ENCODE results near the gene MYO9B. TPM values are rescaled to one million over a fixed set of nuclear protein-coding genes. Genes with fewer than 3 reads are reported as not detected.
A peak's percentile ranks its signal among the peaks of the same experiment; 100 is the strongest.

Gene MYO9B
- total RNA-seq, 2 experiments from 2014 or later = 280 to 356 TPM

DNA sequence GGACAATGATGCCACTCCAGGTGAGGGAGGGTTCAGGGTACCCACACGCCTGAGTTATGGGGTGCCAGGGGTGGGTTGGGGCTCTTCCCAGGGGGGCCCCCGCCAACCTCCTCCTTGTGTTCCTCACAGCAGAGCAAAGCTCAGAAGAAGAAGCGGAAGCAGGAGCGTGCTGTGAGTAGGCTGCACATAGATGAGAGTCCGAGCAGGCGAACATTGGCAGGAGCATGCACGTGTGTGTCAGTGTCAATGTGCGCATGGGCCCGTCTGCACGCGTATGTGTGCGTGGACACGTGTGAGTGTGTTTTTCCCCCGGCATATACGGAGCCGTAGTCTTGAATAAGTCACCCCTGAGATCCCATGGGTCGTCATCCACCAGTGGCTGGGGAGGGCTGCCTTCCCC, 127.1 kb downstream of the MYO9B start:
- no peak for ATAC-seq
- DNase-seq = no peak
- CTCF ChIA-PET = no interaction called here
- Mint-ChIP-seq H3K4me1 (no peaks in the 10 kb centered on the region), H3K9me3 (ENCODE audit: low read depth) (no peaks in the 10 kb centered on the region), H3K27me3 (no peaks in the 10 kb centered on the region), H3K27ac (no peak overlapping the region), H3K36me3 (peaks cover 58% of the 10 kb centered on the region), H3K4me3 (no peak overlapping the region)

GRCh38 chr19:17205237-17206140, 129.9 kb downstream of the MYO9B start:
- H3K27ac Mint-ChIP-seq = no peak overlapping the region

DNA sequence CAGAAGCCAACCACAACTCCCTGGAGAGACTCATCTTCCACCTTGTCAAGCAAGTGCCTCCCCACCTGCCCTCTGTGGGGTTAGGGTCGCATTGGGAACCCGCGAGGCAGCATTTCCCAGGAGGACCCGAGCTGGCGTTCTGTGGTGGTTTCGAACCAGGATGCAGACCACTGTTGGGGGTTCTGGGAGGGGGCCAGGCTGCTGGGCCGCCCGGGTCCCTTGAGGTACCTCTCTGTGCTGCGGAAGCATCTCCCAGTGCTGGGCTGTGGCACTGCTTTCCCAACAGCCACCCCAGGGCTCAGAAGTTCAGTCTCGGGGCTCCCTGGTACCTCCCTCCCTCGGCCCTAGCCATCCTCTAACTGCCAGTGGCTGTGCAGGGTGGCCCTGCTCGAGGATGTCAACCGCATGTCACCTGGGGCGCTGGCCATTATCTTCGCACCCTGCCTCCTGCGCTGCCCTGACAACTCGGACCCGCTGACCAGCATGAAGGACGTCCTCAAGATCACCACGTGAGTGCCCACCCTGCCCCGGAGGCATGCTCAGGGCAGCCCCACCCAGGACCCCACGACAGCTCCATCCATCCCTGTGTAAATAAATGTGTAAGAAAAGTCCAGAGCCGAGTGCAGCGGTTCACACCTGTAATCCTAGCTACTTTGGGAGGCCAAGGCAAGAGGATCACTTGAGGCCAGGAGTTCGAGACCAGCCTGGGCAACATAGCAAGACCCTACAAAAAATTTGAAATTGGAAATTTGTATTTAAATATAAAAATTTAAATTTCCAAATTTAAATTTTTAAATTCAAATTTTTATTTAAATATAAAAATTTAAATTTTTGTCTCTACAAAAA, 131.4 kb downstream of the MYO9B start:
- Mint-ChIP-seq H3K4me1 (peaks cover 16% of the 10 kb centered on the region), H3K27ac (no peak overlapping the region), H3K36me3 (peaks cover 48% of the 10 kb centered on the region), H3K27me3 (no peaks in the 10 kb centered on the region), H3K4me3 (no peak overlapping the region), H3K9me3 (ENCODE audit: low read depth) (no peaks in the 10 kb centered on the region)
- ATAC-seq (no peak), DNase-seq (no peak)
- CTCF ChIA-PET = interaction anchor here (0.6 kb wide), 1 partner anchor 1022 kb away, joined by 3 read pairs; no protein-coding TSS in a partner anchor

More at GRCh38 chr19:17205237-17206140, 129.9 kb downstream of the MYO9B start:
- CTCF ChIA-PET = interaction anchor here (0.6 to 1.0 kb wide), 4 partner anchors 21 to 139 kb away, joined by 3 to 4 read pairs (median 4); no protein-coding TSS in a partner anchor
- Mint-ChIP-seq H3K27me3 (no peaks in the 10 kb centered on the region), H3K4me3 (no peak overlapping the region), H3K36me3 (peaks cover 61% of the 10 kb centered on the region), H3K9me3 (ENCODE audit: low read depth) (no peaks in the 10 kb centered on the region), H3K4me1 (peaks cover 16% of the 10 kb centered on the region)
- ATAC-seq (peak; percentile 44), DNase-seq (peak; percentile 56)

- DNase-seq (peak; percentile 76), ATAC-seq (peak; percentile 73)
- peaks cover 17% of the 10 kb centered on the region for H3K4me1 Mint-ChIP-seq
- H3K27ac Mint-ChIP-seq = peak overlapping the region; percentile 75
- H3K9me3 Mint-ChIP-seq (ENCODE audit: low read depth) = no peaks in the 10 kb centered on the region
- peaks cover 32% of the 10 kb centered on the region for H3K36me3 Mint-ChIP-seq
- no peaks in the 10 kb centered on the region for H3K27me3 Mint-ChIP-seq
- CTCF ChIA-PET = interaction anchor here (1.6 to 1.9 kb wide), 2 partner anchors 26 to 96 kb away, joined by 3 to 7 read pairs; partner anchors contain the start of gene MRPL34
- H3K4me3 Mint-ChIP-seq = no peak overlapping the region
These were observed 133.8 kb downstream of the MYO9B start for GRCh38 chr19:17209126-17210036.

DNA sequence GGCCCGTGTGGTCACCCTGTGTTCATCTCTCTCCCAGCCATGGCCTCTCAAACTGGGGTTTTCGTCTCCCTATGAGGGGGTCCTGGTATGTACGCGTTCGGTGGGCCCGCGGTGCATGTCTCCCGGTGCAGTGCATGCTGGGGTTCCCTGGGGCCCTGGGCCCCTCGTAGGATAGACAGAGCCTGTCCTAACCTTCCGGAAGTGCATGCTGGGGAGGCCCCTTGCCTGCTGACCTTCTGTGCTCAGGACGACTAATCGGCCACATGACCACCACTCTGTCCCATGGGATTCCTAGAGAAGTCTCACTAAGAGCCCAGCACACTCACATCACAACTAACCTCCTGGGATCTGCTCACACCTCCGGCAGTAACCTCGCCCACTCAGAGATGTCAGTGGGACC, 134.7 kb downstream of the MYO9B start:
- no peaks in the 10 kb centered on the region for H3K9me3 Mint-ChIP-seq (ENCODE audit: low read depth)
- CTCF ChIA-PET = interaction anchor here (1.0 to 1.9 kb wide), 3 partner anchors 25 to 134 kb away, joined by 3 to 7 read pairs (median 3); partner anchors contain the start of gene MRPL34

DNA sequence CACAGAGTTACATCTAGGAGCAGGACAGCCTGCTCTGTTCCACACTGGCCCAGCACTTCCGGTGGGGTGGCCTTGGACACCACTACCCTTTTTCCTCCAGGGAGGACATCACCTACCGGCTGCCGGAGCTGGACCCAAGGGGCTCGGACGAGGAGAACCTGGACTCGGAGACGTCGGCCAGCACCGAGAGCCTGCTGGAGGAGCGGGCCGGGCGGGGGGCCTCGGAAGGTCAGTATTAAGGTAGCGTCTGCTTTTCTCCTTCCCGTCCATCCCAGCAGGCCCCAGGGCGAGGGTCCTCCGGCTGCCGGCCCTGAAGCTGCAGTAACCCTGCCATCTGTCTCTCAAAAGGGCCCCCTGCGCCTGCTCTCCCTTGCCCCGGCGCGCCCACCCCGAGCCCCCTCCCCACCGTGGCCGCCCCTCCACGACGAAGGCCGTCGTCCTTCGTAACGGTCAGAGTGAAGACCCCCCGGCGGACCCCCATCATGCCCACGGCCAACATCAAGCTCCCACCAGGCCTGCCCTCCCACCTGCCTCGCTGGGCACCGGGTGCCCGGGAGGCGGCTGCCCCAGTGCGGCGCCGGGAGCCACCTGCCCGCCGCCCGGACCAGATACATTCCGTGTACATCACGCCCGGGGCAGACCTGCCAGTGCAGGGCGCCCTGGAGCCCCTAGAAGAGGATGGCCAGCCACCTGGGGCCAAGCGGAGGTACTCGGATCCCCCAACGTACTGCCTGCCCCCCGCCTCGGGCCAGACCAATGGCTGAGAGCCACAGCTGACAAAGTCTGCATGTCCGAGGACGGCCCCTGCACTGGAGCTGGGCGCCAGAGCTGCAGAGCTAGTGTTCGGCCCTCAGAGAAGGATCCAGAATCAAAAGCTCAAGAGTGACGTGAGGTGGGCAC, 136.2 kb downstream of the MYO9B start:
- Mint-ChIP-seq H3K4me3 (no peak overlapping the region), H3K27me3 (no peaks in the 10 kb centered on the region), H3K9me3 (ENCODE audit: low read depth) (no peaks in the 10 kb centered on the region), H3K27ac (no peak overlapping the region), H3K4me1 (peaks cover 31% of the 10 kb centered on the region), H3K36me3 (peaks cover 26% of the 10 kb centered on the region)
- ATAC-seq (no peak), DNase-seq (no peak)
- CTCF ChIA-PET = interaction anchor here (1.0 kb wide), 1 partner anchor 135 kb away, joined by 3 read pairs; no protein-coding TSS in a partner anchor

More for the DNA sequence above, 134.7 kb downstream of the MYO9B start:
- no peak overlapping the region for H3K27ac Mint-ChIP-seq
- no peak overlapping the region for H3K4me3 Mint-ChIP-seq
- DNase-seq (no peak), ATAC-seq (no peak)
- peaks cover 24% of the 10 kb centered on the region for H3K4me1 Mint-ChIP-seq
- peaks cover 30% of the 10 kb centered on the region for H3K36me3 Mint-ChIP-seq
- H3K27me3 Mint-ChIP-seq = no peaks in the 10 kb centered on the region

DNA sequence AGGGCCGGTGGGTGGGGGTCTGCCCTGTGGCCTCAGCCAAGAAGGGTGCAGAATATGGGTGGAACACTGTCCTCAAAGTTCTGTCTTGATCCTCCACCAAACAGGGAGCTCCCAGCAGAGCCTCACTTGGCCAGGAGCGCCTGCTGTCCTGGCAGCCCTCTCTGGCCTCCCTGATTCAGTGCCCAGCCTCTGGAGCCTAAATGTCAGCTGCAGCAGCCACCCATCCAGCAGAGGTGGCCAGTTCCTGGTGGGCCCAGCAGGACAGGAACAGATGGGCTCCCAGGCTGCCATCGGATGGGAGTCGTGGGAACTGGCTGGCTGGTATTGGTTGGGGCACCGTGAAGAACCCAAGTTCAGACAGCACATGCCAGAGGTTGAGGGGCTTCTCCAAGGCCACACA, 137.8 kb downstream of the MYO9B start:
- peaks cover 31% of the 10 kb centered on the region for H3K4me1 Mint-ChIP-seq
- ATAC-seq (no peak), DNase-seq (no peak)
- H3K9me3 Mint-ChIP-seq (ENCODE audit: low read depth) = no peaks in the 10 kb centered on the region
- H3K27me3 Mint-ChIP-seq = no peaks in the 10 kb centered on the region
- CTCF ChIA-PET = no interaction called here
- no peak overlapping the region for H3K27ac Mint-ChIP-seq
- H3K36me3 Mint-ChIP-seq = peaks cover 29% of the 10 kb centered on the region
- no peak overlapping the region for H3K4me3 Mint-ChIP-seq

DNA sequence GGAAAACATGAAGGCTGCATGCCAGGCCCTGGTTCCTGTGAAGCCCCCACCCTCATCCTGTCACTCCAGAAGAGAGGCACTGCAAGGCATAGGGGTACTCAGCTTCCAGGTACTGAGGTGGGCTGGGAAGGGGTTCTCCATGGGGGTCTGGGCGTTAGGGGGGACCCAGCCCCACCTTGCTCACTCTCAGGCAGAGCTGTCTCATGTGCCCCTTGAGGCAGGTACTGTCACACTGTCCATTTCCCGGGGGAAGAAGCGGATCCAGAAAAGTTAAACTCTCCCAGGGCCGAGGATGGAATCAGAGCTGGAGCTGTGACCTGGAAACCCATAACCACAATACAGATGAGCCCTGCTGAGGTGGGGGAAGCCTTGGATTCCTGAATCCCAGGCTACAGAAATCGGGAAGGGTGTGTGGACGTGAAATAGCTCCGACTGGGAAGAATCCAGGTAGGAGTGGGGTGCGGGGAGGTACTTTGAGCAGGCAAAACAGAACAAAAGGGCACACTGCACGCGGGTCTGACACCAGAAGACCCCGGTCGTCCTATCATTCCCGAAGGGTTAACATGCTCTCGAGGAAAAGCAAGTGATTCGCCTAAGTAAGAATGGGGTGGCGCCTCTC, 139.0 kb downstream of the MYO9B start:
- peak overlapping the region; percentile 76 for H3K4me3 Mint-ChIP-seq
- H3K27me3 Mint-ChIP-seq = no peaks in the 10 kb centered on the region
- ATAC-seq (no peak), DNase-seq (no peak)
- H3K36me3 Mint-ChIP-seq = peaks cover 22% of the 10 kb centered on the region
- H3K9me3 Mint-ChIP-seq (ENCODE audit: low read depth) = no peaks in the 10 kb centered on the region
- H3K4me1 Mint-ChIP-seq = peaks cover 19% of the 10 kb centered on the region
- peak overlapping the region; percentile 94 for H3K27ac Mint-ChIP-seq
- CTCF ChIA-PET = interaction anchor here (1.1 to 2.5 kb wide), 5 partner anchors 12 to 76 kb away, joined by 3 to 14 read pairs (median 10); partner anchors contain the start of gene OCEL1

DNA sequence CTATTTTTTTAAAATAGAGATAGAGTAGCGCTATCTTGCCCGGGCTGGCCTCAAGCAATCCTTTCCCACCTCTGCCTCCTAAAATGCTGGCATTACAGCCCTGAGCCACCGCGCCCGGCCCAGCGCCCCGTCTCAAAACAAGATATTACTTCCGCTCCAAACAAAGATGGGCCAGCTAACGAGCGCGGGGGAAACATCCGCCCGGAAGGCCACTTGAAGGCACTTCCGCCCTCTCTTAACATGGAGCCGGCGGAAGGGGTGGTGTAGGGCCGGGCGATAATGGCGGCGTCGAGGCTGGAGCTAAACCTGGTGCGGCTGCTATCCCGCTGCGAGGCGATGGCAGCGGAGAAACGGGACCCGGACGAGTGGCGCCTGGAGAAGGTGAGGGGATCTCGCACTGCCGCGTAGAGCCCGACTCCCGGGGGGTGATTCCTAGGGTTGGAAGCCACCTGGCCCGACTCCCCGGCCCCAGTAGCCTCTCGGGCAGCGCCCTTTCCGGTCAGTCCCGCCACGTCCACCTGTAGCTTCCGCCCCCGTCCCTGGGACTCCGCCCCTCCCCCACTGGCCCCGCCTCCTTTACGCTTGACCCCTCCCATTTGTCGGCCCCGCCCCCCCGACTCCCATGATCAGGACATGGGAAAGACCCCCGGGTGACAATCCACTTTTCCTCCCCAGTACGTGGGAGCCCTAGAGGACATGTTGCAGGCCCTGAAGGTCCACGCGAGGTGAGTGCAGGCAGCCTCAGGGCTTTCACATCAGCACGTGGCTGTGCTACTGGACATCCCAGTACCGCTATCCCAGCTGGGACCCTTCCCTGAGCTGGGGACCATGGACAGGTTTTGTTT, 139.8 kb downstream of the MYO9B start, which contains the start of gene USE1:
USE1 (plus strand) TSS at position 231 of the 845 bp plus-strand sequence; CDS start at position 280, 49 bp downstream.
- H3K36me3 Mint-ChIP-seq = peaks cover 19% of the 10 kb centered on the region
- ATAC-seq (peak; percentile 97), DNase-seq (peak; percentile 94)
- peaks cover 15% of the 10 kb centered on the region for H3K4me1 Mint-ChIP-seq
- H3K4me3 Mint-ChIP-seq = peak within 1 kb of the TSS; percentile 76
- H3K9me3 Mint-ChIP-seq (ENCODE audit: low read depth) = no peaks in the 10 kb centered on the region
- no peaks in the 10 kb centered on the region for H3K27me3 Mint-ChIP-seq
- H3K27ac Mint-ChIP-seq = peak within 1 kb of the TSS; percentile 94
- CTCF ChIA-PET = interaction anchor here (0.7 to 2.5 kb wide), 6 partner anchors 9 to 75 kb away, joined by 3 to 14 read pairs (median 8); partner anchors contain the start of gene OCEL1

- DNase-seq = no peak
- H3K4me1 Mint-ChIP-seq = peaks cover 15% of the 10 kb centered on the region
- H3K27me3 Mint-ChIP-seq = no peaks in the 10 kb centered on the region
- peaks cover 17% of the 10 kb centered on the region for H3K36me3 Mint-ChIP-seq
- no peak for ATAC-seq
- CTCF ChIA-PET = interaction anchor here (0.7 to 2.5 kb wide), 4 partner anchors 8 to 33 kb away, joined by 3 to 14 read pairs (median 10); partner anchors contain the start of gene OCEL1
- H3K9me3 Mint-ChIP-seq (ENCODE audit: low read depth) = no peaks in the 10 kb centered on the region
- peak overlapping the region; percentile 94 for H3K27ac Mint-ChIP-seq
- peak overlapping the region; percentile 32 for H3K4me3 Mint-ChIP-seq
These were observed 140.6 kb downstream of the MYO9B start for GRCh38 chr19:17216058-17216670.

Measured in activated CD8-positive, alpha-beta memory T cell treated with anti-CD3 and anti-CD28 coated beads, Interleukin-2, amount 10 ng/mL, durations not matched to agents 7 days and 5 days (primary cell).